Measurements from ENCODE around the gene CDH4. TPM values are rescaled to one million over a fixed set of nuclear protein-coding genes. Genes with fewer than 3 reads are reported as not detected.
A peak's percentile ranks its signal among the peaks of the same experiment; 100 is the strongest.

CDH4 gene
- total and polyA plus RNA-seq, 11 donors = 0.04 to 0.54 (median 0.08) TPM; not detected in 1

- intact Hi-C loops (cut with DNase I) = no loop called here
- no peak overlapping the region for H3K27ac ChIP-seq
- no peaks in the 10 kb centered on the region for H3K4me1 ChIP-seq
- H3K9me3 ChIP-seq = peaks cover 0 to 10% (median 0%) of the 10 kb centered on the region in 12 donors
- 68 to 78% (median 73%) methylated on average over 12 to 18 of the region's 18 CpGs for WGBS, 4 donors
- peaks cover 0 to 21% (median 0%) of the 10 kb centered on the region in 9 donors for H3K27me3 ChIP-seq
- H3K36me3 ChIP-seq = no peaks in the 10 kb centered on the region
- TF ChIP-seq POLR2A (IDR thresholded peaks at IDR 0.05) (no peak), CTCF (IDR thresholded peaks at IDR 0.05) (no peak)
- DNase-seq (no peak), ATAC-seq (no peak)
- H3K4me3 ChIP-seq = no peak overlapping the region
Measured at GRCh38 chr20:61913423-61914225, 661.6 kb downstream of the CDH4 start.

- Histone ChIP-seq H3K9me3 (peaks cover 0 to 10% (median 0%) of the 10 kb centered on the region in 12 donors), H3K4me1 (no peaks in the 10 kb centered on the region), H3K36me3 (no peaks in the 10 kb centered on the region), H3K27ac (no peak overlapping the region), H3K4me3 (no peak overlapping the region), H3K27me3 (peaks cover 0 to 11% (median 0%) of the 10 kb centered on the region in 9 donors)
- TF ChIP-seq POLR2A (IDR thresholded peaks at IDR 0.05) = no peak
- TF ChIP-seq CTCF (IDR thresholded peaks at IDR 0.05) = no peak
- no peak for ATAC-seq
- intact Hi-C loops (cut with DNase I) = no loop called here
- peak in 1 of 5 donors; percentile 34 for DNase-seq
- 70 to 82% (median 79%) methylated on average over 6 to 7 of the region's 7 CpGs for WGBS, 4 donors
Measured at GRCh38 chr20:61915101-61915500, 663.0 kb downstream of the CDH4 start.

- no peaks in the 10 kb centered on the region for H3K9me3 ChIP-seq
- H3K27ac ChIP-seq = no peak overlapping the region
- DNase-seq = no peak
- 73 to 84% (median 83%) methylated on average over 6 of the region's 6 CpGs for WGBS, 4 donors
- H3K27me3 ChIP-seq = peaks cover 0 to 11% (median 0%) of the 10 kb centered on the region in 9 donors
- H3K4me1 ChIP-seq = no peaks in the 10 kb centered on the region
- TF ChIP-seq CTCF (IDR thresholded peaks at IDR 0.05) (no peak), POLR2A (IDR thresholded peaks at IDR 0.05) (no peak)
- intact Hi-C loops (cut with DNase I) = no loop called here
- ATAC-seq = no peak
- H3K4me3 ChIP-seq = no peak overlapping the region
- no peaks in the 10 kb centered on the region for H3K36me3 ChIP-seq
Measured at GRCh38 chr20:61916318-61916891, 664.3 kb downstream of the CDH4 start.

- Histone ChIP-seq H3K4me1 (no peaks in the 10 kb centered on the region), H3K36me3 (no peaks in the 10 kb centered on the region), H3K4me3 (no peak overlapping the region), H3K9me3 (no peaks in the 10 kb centered on the region), H3K27me3 (peaks cover 0 to 11% (median 0%) of the 10 kb centered on the region in 9 donors), H3K27ac (no peak overlapping the region)
- 74 to 85% (median 79%) methylated on average over 19 to 20 of the region's 20 CpGs for WGBS, 4 donors
- intact Hi-C loops (cut with DNase I) = no loop called here
- no peak for ATAC-seq
- TF ChIP-seq CTCF (IDR thresholded peaks at IDR 0.05) (no peak), POLR2A (IDR thresholded peaks at IDR 0.05) (no peak)
- DNase-seq = peak in 1 of 5 donors; percentile 45
Measured at GRCh38 chr20:61917474-61918145, 665.5 kb downstream of the CDH4 start.
